ENCODE data around the gene CCT2.
A peak's percentile ranks its signal among the peaks of the same experiment; 100 is the strongest.
"Not testable (repeated sequence)": the region's sequence is repeated elsewhere in the genome, so short reads cannot be mapped to it uniquely, and the experiment has no call there.

The CCT2 gene

DNA sequence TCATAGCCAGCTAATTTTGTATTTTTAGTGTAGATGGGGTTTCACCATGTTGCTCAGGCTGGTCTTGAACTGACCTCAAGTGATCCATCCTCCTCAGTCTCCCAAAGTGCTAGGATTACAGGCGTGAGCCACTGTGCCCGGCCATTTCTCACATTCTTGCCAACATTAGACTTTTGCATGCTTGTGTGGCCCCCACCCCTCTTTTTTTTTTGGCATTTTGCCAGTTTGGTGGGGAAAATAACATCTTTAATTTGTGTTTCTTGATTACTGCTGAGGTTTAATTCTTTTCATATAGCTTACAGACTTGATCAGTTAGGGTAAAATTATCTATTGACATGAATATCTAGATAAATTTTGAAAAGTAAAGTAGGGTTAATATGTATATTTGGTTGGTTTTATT lies 3.8 kb downstream of the CCT2 start:
- H3K27ac ChIP-seq, result no peak overlapping the region
- TF ChIP-seq, protein P1, sequence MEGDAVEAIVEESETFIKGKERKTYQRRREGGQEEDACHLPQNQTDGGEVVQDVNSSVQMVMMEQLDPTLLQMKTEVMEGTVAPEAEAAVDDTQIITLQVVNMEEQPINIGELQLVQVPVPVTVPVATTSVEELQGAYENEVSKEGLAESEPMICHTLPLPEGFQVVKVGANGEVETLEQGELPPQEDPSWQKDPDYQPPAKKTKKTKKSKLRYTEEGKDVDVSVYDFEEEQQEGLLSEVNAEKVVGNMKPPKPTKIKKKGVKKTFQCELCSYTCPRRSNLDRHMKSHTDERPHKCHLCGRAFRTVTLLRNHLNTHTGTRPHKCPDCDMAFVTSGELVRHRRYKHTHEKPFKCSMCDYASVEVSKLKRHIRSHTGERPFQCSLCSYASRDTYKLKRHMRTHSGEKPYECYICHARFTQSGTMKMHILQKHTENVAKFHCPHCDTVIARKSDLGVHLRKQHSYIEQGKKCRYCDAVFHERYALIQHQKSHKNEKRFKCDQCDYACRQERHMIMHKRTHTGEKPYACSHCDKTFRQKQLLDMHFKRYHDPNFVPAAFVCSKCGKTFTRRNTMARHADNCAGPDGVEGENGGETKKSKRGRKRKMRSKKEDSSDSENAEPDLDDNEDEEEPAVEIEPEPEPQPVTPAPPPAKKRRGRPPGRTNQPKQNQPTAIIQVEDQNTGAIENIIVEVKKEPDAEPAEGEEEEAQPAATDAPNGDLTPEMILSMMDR (conservative IDR thresholded peaks at IDR 0.05), result no peak
- TF ChIP-seq ZFX (IDR thresholded peaks at IDR 0.05), result no peak

DNA sequence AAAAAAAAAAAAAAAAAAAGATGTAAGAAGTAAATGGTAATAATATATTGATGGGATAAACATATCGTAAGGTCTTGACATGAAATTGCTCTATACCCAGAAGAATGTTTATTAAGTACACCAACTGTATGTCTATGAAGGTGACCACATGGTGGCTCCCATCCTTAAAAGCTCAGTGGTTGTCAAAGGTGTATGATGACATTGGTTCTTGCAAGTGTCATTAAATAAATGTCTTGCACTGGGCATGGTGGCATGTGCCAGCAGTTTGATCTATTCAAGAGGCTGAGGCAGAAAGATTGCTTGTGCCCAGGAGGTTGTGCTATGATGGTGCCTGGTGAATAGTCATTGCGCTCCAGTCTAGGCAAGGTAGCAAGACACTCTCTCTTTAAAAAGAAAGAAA lies 10.4 kb downstream of the CCT2 start:
- no peak overlapping the region for H3K27ac ChIP-seq
- TF ChIP-seq, protein P1 (conservative IDR thresholded peaks at IDR 0.05), result peak; percentile 12; the same call in 1 of the 2 replicates
- TF ChIP-seq ZFX (IDR thresholded peaks at IDR 0.05), result no peak

GRCh38 chr12:69598174-69598753 lies 13.0 kb downstream of the CCT2 start:
- TF ChIP-seq, protein P1 (conservative IDR thresholded peaks at IDR 0.05), result no peak
- TF ChIP-seq ZFX (IDR thresholded peaks at IDR 0.05), result no peak
- no peak overlapping the region for H3K27ac ChIP-seq

DNA sequence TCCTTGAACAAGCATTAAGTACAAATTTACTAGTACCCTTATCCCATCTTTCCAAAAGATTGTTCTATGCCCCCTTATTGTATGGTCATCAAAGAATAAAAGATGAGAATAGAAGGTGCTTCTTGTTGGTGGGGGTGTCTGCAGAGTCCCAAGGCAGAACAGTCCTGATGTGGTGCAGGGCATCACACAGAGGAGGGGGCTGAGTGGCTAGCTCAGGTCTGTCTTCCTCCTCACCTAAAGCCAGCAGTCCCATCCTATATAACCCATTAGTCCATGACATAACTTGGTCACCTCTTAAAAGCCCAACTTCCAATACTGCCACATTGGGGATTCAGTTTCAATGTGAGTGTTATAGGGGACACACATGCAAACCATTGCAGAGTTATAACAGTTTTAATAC lies 15.5 kb downstream of the CCT2 start:
- H3K27ac ChIP-seq, result no peak overlapping the region
- TF ChIP-seq, protein P1 (conservative IDR thresholded peaks at IDR 0.05), result no peak
- TF ChIP-seq ZFX (IDR thresholded peaks at IDR 0.05), result no peak

DNA sequence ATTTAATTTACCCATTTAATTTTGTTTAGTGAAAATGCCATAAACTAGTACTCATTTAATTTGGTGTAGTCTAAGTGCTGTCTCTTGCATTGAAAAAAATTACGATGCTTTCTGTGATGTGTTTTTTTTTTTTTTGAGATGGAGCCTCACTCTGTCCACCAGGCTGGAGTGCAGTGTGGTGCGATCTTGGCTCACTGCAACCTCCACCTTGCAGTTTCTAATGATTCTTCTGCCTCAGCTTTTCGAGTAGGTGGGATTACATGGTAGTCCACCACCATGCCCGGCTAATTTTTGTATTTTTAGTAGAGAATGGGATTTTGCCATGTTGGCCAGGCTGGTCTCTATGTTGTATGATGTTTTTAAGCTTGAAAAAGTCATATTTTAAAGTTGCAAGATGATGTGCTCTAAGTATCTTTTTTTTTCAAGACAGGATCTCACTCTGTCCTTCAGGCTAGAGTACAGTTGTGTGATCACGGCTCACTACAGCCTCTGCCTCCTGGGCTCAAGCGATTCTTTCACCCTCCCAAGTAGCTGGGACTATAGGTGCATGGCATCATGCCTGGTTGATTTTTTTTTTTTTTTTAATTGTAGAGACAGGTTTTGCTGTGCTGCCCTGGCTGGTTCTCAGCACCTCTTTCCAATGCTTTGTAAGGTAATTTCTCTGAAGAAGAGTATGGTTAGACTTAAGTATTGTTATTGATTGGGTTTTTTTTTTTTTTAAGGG lies 16.9 kb downstream of the CCT2 start:
- no peak for TF ChIP-seq ZFX (IDR thresholded peaks at IDR 0.05)
- TF ChIP-seq, protein P1 (conservative IDR thresholded peaks at IDR 0.05), result no peak
- no peak overlapping the region for H3K27ac ChIP-seq

DNA sequence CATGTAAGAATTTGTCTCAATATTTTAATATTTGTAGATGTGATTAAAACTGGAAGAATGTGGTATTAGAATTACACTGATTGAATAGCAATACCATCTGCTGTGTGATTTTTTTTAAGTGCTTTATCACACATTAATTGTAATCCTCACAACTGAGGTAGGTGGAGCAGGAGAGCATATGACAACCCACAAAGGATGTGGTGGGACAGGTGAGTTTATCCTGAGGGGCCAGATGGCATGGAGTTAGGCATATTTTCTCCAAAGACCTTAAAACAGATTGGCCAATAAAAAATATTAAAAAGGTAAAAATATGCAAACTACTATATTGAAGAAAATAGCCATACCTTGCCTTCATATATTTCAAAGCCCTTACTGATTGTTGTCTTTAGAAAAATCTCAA lies 17.7 kb downstream of the CCT2 start:
- TF ChIP-seq, protein P1 (conservative IDR thresholded peaks at IDR 0.05), result peak; percentile 32
- TF ChIP-seq ZFX (IDR thresholded peaks at IDR 0.05), result no peak
- no peak overlapping the region for H3K27ac ChIP-seq

- not testable (repeated sequence) for H3K27ac ChIP-seq
Observed at GRCh38 chr12:69603556-69603955, 18.3 kb downstream of the CCT2 start.

- not testable (repeated sequence) for H3K27ac ChIP-seq
Observed at GRCh38 chr12:69604275-69604674, 19.0 kb downstream of the CCT2 start.
